Stimulated activated CD8-positive, alpha-beta memory T cell treated with anti-CD3 and anti-CD28 coated beads, Interleukin-7, amount 100 ng/mL, for 24 hours (primary cell): ENCODE data around the gene C1orf116.

ENCODE experiments used
- DNase-seq: peaks from one replicate; pipeline ENCODE4 v3.0.0-alpha.2; 2020; ENCODE audit warnings: low read depth

Gene C1orf116

GRCh38 chr1:207019661-207020060 is 12.9 kb downstream of the C1orf116 start:
- no peak for DNase-seq

GRCh38 chr1:207019161-207019560 is 13.4 kb downstream of the C1orf116 start:
- DNase-seq, result no peak

- DNase-seq, result no peak
These were observed 13.8 kb downstream of the C1orf116 start for GRCh38 chr1:207018707-207019106.

- no peak for DNase-seq
These were observed 14.7 kb downstream of the C1orf116 start for GRCh38 chr1:207017615-207018559.

GRCh38 chr1:207015791-207016190 is 16.8 kb downstream of the C1orf116 start:
- DNase-seq, result no peak

DNA sequence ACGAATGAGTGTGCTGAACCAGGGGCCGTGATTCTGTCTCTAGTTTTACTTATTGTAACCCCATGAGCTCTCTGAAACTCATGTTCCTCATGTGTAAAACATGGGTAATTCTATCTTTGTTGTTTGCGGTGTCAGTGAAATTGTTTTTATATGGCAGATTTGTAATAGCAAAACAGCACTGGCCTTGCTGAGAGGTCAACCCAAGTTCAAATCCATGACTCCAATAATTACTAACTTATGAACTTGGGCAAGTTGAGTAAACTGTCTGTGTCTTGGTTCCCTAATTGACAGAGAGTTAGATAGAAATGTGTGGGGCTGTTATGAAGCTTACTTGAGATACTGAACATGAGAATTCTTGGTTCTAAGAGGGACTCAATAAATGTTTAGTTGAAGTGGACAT is 17.8 kb downstream of the C1orf116 start:
- DNase-seq, result no peak

- DNase-seq, result no peak
These were observed 19.1 kb downstream of the C1orf116 start for GRCh38 chr1:207013321-207014085.

- DNase-seq, result no peak
These were observed 21.8 kb downstream of the C1orf116 start for GRCh38 chr1:207010726-207011125.

GRCh38 chr1:207009945-207010344 is 22.6 kb downstream of the C1orf116 start:
- no peak for DNase-seq

DNA sequence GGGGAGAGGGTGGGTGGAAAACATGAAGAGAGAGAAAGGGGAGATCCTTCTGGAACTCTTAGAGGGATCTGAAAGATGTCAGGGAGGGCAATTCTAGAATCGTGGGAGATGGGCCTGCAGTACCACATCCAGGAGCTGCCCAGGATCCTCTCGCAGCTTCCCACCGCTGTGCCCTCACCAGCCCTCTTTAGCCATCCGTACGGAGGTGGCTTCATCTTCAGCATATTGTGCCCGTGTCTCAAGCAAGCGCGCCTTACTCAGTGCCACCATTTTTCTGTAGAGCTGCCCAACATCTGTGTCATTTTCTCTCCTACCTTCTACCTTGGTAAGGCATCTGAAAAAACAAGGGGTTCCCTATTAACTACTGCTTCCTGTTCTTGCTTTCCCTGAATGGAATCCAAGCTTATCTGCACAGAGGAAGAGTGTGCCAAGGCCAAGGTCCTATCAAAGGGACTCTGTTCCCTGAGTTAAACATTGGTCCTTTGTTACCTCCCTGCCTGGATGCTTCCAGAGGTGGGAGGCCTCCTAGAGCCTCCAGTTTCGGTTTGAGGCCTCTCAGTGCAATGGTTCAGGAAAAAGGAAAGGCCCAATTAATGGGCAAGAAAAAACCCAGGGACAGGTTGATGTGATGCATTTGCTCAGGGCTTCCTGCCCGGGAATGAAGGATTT is 23.2 kb downstream of the C1orf116 start:
- no peak for DNase-seq

GRCh38 chr1:207007352-207008033 is 25.1 kb downstream of the C1orf116 start:
- no peak for DNase-seq

DNA sequence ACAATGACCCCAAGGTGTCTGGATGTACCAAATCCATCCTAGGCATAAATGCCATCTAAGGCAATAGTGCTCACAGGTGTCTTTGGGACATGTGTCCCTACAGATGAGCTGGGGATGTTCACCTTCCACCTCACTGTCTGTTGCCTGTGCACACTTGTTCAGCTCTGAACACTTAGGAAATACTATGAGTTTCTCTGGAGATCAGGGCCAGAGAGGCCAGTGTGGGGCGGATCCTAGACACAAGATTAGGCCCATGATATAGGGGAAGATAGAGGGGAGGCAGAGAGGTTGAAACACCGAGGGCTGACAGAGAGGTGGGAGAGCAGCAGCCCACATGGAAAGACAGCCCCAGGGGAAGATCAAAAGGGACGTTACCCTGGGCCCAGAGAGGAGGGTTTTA is 25.6 kb downstream of the C1orf116 start:
- no peak for DNase-seq

DNA sequence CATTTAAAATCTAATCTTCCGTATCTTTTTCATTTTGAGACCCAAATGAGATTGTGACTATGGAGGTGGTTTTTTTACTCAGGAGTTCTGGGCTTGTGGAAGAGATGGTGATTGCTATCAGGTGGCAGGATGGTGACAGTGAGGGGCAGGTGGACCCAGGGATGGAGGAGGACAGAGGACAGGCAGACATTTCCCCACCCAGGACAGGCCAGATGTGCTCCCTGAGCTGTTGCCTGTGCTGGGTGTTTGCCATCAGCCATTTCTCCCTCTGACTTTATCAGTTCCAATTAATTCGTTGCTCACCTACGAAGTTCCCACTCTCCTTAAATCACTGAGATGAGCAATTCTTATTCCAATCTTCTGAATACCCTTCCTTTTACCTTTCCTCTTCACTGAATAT is 26.5 kb downstream of the C1orf116 start:
- no peak for DNase-seq

DNA sequence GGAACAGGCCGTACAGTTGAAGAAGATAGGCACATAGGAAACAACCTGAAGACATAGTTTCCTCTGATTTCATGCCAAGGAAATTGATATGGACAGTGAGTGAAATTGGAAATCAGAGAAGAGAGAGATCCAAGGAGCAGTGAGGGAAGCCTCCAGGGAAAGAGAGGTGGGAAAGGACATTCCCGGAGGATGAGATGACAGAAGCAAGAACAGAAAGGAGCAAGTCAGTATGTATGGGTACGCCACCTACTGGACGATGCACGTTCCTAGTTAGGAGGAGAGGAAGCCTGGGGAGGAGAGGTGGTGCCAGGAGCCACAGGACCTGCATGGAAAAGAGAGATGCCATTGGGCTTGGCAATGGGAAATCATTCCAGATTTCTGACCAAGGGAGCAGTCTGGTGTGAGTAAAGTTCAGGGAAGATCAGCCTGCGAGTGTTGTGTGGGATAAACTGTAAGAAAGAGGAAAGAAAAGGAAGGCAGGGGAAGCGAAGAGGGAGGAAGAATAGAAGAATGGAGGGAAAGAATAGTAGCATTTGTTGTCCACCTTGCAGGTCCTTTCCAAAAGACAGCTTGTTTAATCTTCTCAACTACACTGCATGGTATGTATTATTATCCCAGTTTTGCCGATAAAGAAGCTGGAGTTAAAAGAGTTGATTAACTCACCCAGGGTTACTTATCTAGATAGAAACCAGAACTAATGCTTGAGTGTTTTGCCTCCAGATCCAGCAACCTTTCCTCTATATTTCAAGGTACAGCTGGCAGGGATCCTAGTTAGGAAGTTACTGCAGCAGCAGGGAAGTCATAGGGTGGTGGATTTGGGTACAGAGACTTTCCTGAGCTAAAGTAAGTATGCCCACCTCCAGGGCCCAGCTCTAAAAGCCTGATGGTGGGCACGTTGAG is 27.4 kb downstream of the C1orf116 start:
- DNase-seq, result peak; percentile 5

GRCh38 chr1:207003210-207003609 is 29.3 kb downstream of the C1orf116 start:
- no peak for DNase-seq

DNA sequence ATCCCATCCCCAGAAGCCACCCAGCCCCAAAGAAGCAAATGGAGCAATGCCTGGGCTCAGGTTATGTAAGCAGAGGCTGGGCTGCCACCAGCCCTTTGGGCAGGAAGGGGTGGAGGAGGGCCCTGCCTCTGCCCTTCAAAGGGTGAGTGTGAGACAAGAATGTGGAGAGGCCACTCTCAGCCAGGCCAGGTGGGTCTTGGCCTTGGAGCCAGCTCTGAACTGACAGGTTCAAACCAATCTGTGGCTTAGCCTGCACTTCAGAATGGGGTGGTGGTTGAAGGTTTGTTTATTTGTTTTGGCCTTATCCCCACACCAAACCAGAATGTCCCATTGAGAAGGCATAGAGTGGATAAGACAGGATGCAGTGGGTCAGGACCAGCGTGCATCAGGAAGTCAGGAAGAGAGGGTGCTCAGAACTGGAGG is 29.8 kb downstream of the C1orf116 start:
- no peak for DNase-seq

DNA sequence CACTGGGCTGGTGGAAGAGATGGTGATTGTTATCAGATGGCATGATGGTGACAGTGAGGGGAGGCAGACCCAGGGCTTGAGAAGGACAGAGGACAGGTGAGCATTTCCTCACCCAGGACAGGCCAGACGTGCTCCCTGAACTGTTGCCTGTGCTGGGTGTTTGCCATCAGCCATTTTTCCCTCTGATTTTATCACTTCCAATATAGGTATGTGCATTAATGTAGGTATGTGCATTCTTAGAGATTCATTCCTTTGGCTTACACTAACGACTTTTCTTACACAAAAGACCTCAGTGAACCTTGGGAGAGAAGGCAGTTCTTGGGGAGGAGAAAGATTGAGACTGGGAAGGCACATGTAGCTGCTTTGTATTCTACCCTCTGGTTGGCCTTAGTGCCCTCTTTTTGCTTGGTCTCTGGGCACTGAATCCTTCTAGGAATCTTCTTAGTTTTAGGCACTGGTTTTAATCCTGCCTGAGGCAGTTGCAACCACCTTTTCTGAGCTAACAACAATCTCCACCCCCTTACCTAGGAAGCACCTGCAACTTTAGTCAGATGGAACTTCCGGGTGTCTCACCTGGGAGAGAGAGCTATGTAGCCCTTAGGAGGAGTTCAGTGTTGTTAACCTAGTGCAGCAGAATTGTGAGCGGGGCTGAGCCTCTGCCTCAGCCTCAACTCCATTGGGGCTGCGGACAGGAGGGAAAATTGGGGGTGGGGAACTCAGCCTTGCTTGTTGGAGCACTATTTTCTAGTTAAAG is 30.9 kb downstream of the C1orf116 start:
- no peak for DNase-seq

GRCh38 chr1:207000651-207001291 is 31.8 kb downstream of the C1orf116 start:
- DNase-seq, result no peak

GRCh38 chr1:206998816-206999215 is 33.7 kb downstream of the C1orf116 start:
- DNase-seq, result no peak

DNA sequence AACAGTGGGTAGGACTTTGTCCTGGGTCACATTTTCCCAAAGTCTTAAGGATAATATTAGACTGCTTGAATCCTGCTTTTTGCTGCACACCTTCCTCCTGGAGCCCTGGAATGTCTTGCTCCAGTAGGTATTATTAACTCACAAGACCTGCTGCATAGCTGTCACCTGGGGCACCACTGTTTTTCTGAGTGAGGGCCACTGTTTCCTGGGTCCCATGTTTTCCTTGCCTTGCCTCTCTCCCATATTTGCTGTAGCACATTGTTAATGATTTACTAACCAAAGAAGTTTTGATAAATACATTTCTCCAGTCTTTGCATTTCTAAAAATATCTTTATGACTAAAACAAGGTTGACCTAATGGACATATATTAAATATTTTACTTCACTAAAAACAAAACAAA is 39.8 kb downstream of the C1orf116 start:
- DNase-seq, result no peak
